Activated T-cell treated with anti-CD3 and anti-CD28 coated beads, Interleukin-2, amount 50 U/mL, for 4 hours (primary cell): ENCODE data around the gene RAPGEF4. TPM values are rescaled to one million over a fixed set of nuclear protein-coding genes. Genes with fewer than 3 reads are reported as not detected.

Experiments used
- ATAC-seq, 2 donors: fragments of 200-7000 bp; cut with Tn5 transposase; one replicate each; pipeline ENCODE4 v1.10.0; 2021
- DNase-seq: peaks from one replicate; pipeline ENCODE4 v3.0.0-alpha.2; 2020
- H3K27me3 Mint-ChIP-seq: one replicate; pipeline ENCODE4 v1.8.0; 2021; ENCODE audit warnings: low read depth, mixed read lengths
- H3K36me3 Mint-ChIP-seq: one replicate; pipeline ENCODE4 v1.8.0; 2022; ENCODE audit warnings: mixed read lengths; ENCODE audit not compliant: insufficient read depth
- H3K4me1 Mint-ChIP-seq: one replicate; pipeline ENCODE4 v1.8.0; 2021; ENCODE audit warnings: low read depth, mixed read lengths
- H3K4me3 Mint-ChIP-seq: one replicate; pipeline ENCODE4 v1.8.0; 2021; ENCODE audit warnings: mild to moderate bottlenecking, moderate library complexity, mixed read lengths
- H3K9me3 Mint-ChIP-seq: one replicate; pipeline ENCODE4 v1.8.0; 2021; ENCODE audit warnings: mixed read lengths
- total RNA-seq, 3 donors: library from RNA; stranded (reverse); gene quantifications; one replicate each; pipeline ENCODE4 v1.2.1, GENCODE V29; 2021

RAPGEF4 gene
- total RNA-seq, 3 donors from 2014 or later = 0.20 to 0.47 (median 0.33) TPM

DNA sequence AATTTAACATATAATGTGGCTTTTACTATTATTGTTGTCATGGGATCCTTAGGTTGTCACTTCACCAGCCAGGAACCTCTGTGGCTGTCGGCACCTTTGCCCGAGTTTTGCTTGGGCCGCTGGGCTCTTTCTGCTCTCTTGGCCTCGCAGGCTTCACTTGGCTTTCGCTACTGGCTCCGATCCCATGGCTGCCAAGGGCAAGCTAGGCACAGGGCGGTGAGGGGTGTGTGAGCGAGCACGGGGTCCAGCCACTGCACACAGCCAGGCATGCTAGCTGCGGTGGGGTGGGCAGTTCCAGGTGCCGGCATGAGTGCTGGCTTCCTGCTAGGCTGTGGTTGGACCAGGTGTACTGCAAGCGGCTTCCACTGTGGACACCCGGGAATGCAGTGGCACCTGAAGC is 23.4 kb upstream of the RAPGEF4 start:
- Mint-ChIP-seq H3K9me3 (no peaks in the 10 kb centered on the region), H3K4me1 (no peaks in the 10 kb centered on the region), H3K27me3 (peaks cover 7% of the 10 kb centered on the region), H3K4me3 (no peak overlapping the region), H3K36me3 (no peaks in the 10 kb centered on the region)
- DNase-seq (no peak), ATAC-seq (no peak)

DNA sequence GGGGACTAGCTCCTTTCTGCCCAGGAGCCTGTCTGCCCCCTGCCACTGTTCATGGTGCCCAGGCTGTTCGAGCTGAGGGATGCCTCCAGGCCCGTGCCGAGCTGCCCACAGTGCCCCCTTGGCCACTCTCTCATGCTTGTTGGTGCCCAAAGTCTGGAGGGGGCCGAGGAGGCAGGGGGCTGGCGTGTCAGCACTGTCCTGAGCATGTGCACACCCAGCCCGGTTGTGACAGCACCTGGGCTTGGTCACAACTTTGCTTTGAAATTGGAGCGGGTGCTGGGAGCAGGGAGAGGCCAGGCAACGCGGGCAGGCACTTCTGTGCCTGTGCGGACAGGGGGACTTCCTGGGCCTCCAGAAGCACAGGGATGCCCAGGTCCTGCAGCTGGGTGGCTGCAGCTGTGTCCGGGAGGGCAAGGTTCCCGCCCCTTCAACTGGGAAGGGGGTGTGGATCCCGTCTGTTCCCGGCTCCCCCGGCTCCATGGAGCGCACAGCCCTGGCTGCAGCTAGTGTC is 22.2 kb upstream of the RAPGEF4 start:
- ATAC-seq = no peak
- H3K4me1 Mint-ChIP-seq = no peaks in the 10 kb centered on the region
- no peak overlapping the region for H3K4me3 Mint-ChIP-seq

DNA sequence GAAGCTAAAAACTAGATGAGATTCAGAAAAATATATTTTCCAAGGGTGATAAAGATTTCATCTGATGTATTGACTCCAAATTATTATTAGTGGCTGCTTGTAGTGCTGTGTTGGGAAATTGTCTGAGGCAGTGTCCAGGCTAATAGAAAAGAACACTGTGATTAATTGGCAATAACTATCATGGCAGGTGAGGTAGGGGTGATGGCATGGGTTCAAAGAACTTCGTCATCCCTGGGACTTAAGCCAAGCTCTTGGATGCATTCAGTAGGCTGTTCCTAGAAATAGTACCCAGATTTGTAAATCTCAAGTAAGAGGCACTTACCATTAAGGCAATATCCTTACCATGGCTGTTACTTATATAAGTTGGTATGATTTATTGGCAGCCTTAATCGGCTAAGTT is 13.2 kb upstream of the RAPGEF4 start:
- peaks cover 12% of the 10 kb centered on the region for H3K27me3 Mint-ChIP-seq
- no peak overlapping the region for H3K4me3 Mint-ChIP-seq
- peaks cover 14% of the 10 kb centered on the region for H3K9me3 Mint-ChIP-seq
- DNase-seq (no peak), ATAC-seq (no peak)
- no peaks in the 10 kb centered on the region for H3K4me1 Mint-ChIP-seq
- no peaks in the 10 kb centered on the region for H3K36me3 Mint-ChIP-seq

More for the DNA sequence above, 22.2 kb upstream of the RAPGEF4 start:
- no peaks in the 10 kb centered on the region for H3K27me3 Mint-ChIP-seq
- no peaks in the 10 kb centered on the region for H3K9me3 Mint-ChIP-seq
- DNase-seq = no peak
- H3K36me3 Mint-ChIP-seq = no peaks in the 10 kb centered on the region

DNA sequence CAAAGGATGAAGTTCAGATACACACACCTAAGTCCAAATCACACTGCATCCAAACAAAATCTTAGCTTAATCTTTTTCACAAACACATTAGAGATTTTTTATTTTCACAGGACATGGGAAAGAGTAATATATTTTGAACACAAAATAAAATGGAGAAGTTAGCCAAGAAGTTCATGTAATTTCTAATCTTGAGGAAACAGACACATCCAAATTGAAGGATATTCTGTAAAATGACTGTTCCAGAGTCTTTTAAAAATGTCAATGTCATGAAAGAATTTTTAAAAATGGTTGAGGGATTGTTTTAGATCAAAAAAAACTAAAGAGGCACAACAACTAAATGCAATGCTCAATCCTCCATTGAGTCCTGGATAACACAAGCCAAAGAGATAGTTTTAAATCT is 12.4 kb upstream of the RAPGEF4 start:
- DNase-seq = no peak
- H3K36me3 Mint-ChIP-seq = no peaks in the 10 kb centered on the region
- peaks cover 14% of the 10 kb centered on the region for H3K9me3 Mint-ChIP-seq
- no peaks in the 10 kb centered on the region for H3K4me1 Mint-ChIP-seq
- no peak for ATAC-seq
- H3K4me3 Mint-ChIP-seq = no peak overlapping the region
- peaks cover 12% of the 10 kb centered on the region for H3K27me3 Mint-ChIP-seq

GRCh38 chr2:172724724-172725123 is 10.9 kb upstream of the RAPGEF4 start:
- no peak for ATAC-seq
- peaks cover 14% of the 10 kb centered on the region for H3K27me3 Mint-ChIP-seq
- H3K4me1 Mint-ChIP-seq = no peaks in the 10 kb centered on the region
- H3K36me3 Mint-ChIP-seq = no peaks in the 10 kb centered on the region
- H3K9me3 Mint-ChIP-seq = peaks cover 8% of the 10 kb centered on the region
- H3K4me3 Mint-ChIP-seq = no peak overlapping the region
- no peak for DNase-seq

DNA sequence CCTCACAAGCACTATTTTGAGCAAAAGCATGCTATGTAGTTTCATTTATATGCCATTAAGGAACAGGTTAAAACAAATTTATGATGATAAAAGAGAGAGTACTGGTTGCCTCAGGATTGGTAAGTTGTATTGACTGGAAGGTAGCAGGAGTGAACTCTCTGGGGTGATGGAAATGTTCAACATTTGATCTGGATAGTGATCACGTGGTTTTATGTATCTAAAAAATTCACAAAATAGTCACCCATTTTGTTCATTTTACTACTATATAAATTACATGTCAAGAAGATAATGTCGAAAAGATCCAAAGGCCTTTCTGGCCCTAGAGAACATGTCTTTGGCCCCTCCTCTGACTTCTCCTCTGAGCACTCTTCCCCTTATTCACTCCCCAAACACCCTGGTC is 10.4 kb upstream of the RAPGEF4 start:
- Mint-ChIP-seq H3K36me3 (no peaks in the 10 kb centered on the region), H3K4me3 (no peak overlapping the region), H3K4me1 (no peaks in the 10 kb centered on the region), H3K9me3 (peaks cover 5% of the 10 kb centered on the region), H3K27me3 (peaks cover 17% of the 10 kb centered on the region)
- DNase-seq = no peak
- no peak for ATAC-seq

DNA sequence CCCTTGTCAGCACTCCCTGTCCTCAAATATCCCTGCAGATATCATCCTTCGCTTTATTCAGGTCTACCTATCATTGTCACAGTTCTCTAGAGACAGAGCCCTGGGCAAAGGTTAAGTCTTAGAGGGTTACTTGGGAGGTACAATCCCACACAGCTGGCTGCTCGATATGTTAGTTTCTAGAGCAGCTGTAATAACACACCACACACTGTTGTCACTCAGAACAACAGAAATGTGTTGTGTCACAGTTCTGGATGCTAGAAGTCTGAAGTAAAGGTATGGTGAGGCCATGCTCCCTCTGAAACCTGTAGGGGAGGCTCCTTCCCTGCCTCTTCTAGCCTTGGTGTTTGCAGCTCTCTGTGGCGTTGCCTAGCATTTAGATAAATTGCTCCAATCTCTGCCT is 9.9 kb upstream of the RAPGEF4 start:
- Mint-ChIP-seq H3K36me3 (no peaks in the 10 kb centered on the region), H3K9me3 (peaks cover under 1% of the 10 kb centered on the region), H3K4me1 (no peaks in the 10 kb centered on the region), H3K4me3 (no peak overlapping the region), H3K27me3 (peaks cover 21% of the 10 kb centered on the region)
- DNase-seq = no peak
- no peak for ATAC-seq

GRCh38 chr2:172726172-172726735 is 9.4 kb upstream of the RAPGEF4 start:
- H3K27me3 Mint-ChIP-seq = peaks cover 21% of the 10 kb centered on the region
- H3K4me3 Mint-ChIP-seq = no peak overlapping the region
- no peaks in the 10 kb centered on the region for H3K9me3 Mint-ChIP-seq
- ATAC-seq = no peak
- no peak for DNase-seq
- H3K4me1 Mint-ChIP-seq = no peaks in the 10 kb centered on the region
- no peaks in the 10 kb centered on the region for H3K36me3 Mint-ChIP-seq

DNA sequence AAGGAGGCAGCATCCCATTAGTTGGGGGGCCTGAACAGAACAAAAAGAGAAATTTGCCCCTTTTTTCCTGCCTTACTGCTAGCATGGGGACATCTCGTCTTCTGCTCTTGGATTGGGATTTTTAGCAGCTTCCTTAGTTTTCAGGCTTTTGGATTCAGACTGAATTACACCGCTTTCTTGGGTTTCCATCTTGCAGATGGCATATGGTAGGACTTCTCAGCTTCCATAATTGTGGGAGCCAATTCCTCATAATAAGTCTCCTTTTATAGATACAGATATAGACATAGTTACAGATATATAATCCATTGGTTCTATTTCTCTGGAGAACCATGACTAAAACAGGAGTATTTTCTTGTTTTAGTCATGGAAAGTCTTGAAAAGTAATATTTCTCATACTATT is 5.2 kb upstream of the RAPGEF4 start:
- DNase-seq (no peak), ATAC-seq (no peak)
- Mint-ChIP-seq H3K4me1 (no peaks in the 10 kb centered on the region), H3K27me3 (peaks cover 38% of the 10 kb centered on the region), H3K9me3 (no peaks in the 10 kb centered on the region), H3K36me3 (no peaks in the 10 kb centered on the region), H3K4me3 (no peak overlapping the region)

- DNase-seq (no peak), ATAC-seq (peak; percentile 68 to 79)
- Mint-ChIP-seq H3K9me3 (no peaks in the 10 kb centered on the region), H3K27me3 (peaks cover 65% of the 10 kb centered on the region), H3K4me1 (peaks cover 6% of the 10 kb centered on the region), H3K4me3 (peak overlapping the region; percentile 52), H3K36me3 (no peaks in the 10 kb centered on the region)
Observed at GRCh38 chr2:172734711-172735581, 699 bp upstream of the RAPGEF4 start.

GRCh38 chr2:172736424-172737174 is 954 bp downstream of the RAPGEF4 start:
- Mint-ChIP-seq H3K4me3 (peak overlapping the region; percentile 62), H3K4me1 (peaks cover 6% of the 10 kb centered on the region), H3K9me3 (no peaks in the 10 kb centered on the region), H3K36me3 (no peaks in the 10 kb centered on the region), H3K27me3 (peaks cover 60% of the 10 kb centered on the region)
- no peak for DNase-seq
- ATAC-seq = peak; percentile 8 to 21

GRCh38 chr2:172739661-172740266 is 4.1 kb downstream of the RAPGEF4 start:
- peaks cover 8% of the 10 kb centered on the region for H3K9me3 Mint-ChIP-seq
- H3K4me1 Mint-ChIP-seq = peaks cover 6% of the 10 kb centered on the region
- no peak for DNase-seq
- no peak for ATAC-seq
- no peak overlapping the region for H3K4me3 Mint-ChIP-seq
- H3K27me3 Mint-ChIP-seq = peaks cover 40% of the 10 kb centered on the region
- H3K36me3 Mint-ChIP-seq = no peaks in the 10 kb centered on the region

DNA sequence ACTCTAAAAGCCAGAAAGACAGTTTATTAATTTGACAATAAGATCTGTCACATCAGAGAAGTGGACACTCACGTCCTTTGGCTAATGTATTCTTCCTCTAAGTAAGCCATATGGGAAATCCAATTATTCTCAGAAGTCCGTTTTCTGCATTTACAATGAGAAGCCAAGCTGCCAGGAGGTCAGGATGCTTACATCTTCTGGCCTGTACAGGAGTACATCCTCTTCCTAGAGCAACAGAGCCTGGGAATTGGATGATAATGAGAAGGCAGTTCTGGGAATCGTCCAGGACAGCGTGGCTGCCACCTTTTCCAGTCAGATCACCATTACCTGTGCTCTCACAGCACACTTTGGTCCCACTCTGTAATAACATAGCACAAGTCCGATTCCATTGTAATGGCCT is 5.2 kb downstream of the RAPGEF4 start:
- peaks cover 35% of the 10 kb centered on the region for H3K27me3 Mint-ChIP-seq
- H3K4me3 Mint-ChIP-seq = no peak overlapping the region
- peaks cover 6% of the 10 kb centered on the region for H3K4me1 Mint-ChIP-seq
- ATAC-seq (no peak), DNase-seq (no peak)
- no peaks in the 10 kb centered on the region for H3K36me3 Mint-ChIP-seq
- H3K9me3 Mint-ChIP-seq = peaks cover 12% of the 10 kb centered on the region

DNA sequence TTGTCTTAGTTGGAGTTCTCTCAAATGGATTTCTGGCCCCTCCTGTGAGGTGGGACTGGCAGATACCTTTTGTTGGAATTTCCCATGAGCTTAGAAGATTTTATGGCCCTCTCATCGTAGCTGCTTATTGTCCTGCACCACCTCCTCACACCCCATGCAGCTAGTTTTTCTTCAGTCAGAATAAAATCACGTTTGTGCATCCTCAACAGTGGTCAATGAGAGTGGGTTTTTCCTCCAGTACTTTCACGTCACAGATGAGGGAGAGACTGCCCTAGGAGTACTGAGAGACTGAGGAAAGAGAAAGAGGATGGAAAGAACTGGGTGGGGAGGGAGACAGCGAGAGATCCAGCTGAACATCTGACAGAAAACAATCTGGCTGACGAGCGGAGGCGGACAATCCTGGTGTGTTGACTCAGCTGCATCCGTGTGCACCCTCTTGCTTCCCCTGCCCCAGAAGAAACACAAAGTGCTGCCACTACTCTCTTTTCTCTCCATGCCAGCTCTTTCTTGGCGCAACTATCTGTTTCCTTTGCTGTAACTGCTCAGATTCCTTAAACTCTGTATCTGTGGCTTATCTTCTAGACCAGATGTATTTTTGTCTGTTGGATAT is 7.4 kb downstream of the RAPGEF4 start:
- Mint-ChIP-seq H3K9me3 (peaks cover 12% of the 10 kb centered on the region), H3K4me3 (no peak overlapping the region), H3K36me3 (no peaks in the 10 kb centered on the region), H3K27me3 (peaks cover 18% of the 10 kb centered on the region), H3K4me1 (no peaks in the 10 kb centered on the region)
- DNase-seq (no peak), ATAC-seq (no peak)
